NCI-H1436 (cell line): ENCODE data around the gene SCN2B.

ENCODE experiments used
- DNase-seq: peaks from one replicate; lab custom pipeline; 2025; lab: John Stamatoyannopoulos, UW

Gene SCN2B

DNA sequence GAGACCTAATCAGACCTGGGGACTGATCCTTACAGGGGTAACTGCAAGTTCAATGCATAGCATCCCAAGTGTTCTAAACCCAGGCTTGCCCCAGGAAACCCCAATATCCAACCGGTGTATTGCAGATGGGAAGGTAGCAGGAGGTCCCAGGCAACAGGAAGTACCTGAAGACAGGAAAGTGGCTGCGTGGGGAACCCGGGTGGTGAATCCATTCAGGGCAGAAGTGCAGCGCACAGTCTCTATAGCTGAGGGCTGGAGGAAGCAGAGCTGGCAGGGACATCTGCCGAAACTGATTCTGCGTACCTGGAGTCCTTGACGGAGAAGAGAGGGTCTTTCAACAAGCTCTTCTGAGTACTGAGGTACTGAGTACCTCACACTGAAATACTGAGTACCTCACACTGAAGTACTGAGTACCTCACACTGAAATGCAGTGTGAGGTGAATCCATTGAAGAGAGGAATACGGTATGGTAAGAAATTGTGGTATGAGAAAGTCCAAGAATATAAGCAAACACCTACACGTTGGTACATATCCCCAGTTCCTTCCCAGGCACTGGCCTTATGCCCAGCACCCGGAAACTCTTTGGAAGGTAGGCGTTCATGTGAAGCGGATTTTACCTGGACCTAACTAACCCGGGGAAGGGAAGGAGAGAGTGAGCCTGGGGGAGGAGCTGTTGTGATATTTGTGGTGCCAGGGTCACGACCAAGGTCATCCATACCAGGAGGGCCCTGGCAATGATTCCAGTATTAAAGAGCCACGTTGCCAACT is 43.9 kb downstream of the SCN2B start:
- no peak for DNase-seq

DNA sequence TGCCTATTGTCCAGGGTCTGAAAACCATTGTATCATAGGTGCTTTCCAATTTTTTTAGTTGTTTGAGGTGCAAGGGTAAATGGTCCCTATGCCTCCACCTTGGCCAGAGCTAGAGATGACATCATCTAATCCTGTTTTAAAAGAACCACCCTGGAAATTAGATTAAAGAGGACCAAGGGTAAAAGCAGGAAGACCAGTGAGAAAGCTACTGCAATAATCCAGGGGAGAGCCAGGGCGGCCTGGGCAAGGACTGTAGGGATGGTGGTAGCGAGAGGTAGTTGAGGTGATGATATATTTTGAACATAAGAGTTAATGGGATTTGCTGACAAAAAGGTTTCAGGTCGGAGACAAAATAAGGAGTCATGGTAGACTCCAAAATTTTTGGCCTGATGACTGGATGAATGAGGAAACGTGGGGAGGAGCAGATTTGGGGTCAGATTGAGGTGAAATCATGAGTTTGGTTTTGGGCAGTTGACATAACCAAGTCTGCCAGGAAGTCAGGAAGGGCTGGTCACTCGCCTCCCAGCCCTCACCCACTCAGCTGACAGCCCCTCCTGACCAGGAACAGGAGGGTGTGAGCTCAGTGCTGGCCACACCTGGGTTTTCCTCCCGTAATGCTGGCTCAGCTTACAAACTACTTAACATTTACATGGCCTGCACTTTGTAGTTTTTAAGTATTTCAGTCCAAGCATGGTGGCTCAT is 46.8 kb downstream of the SCN2B start:
- DNase-seq = no peak

DNA sequence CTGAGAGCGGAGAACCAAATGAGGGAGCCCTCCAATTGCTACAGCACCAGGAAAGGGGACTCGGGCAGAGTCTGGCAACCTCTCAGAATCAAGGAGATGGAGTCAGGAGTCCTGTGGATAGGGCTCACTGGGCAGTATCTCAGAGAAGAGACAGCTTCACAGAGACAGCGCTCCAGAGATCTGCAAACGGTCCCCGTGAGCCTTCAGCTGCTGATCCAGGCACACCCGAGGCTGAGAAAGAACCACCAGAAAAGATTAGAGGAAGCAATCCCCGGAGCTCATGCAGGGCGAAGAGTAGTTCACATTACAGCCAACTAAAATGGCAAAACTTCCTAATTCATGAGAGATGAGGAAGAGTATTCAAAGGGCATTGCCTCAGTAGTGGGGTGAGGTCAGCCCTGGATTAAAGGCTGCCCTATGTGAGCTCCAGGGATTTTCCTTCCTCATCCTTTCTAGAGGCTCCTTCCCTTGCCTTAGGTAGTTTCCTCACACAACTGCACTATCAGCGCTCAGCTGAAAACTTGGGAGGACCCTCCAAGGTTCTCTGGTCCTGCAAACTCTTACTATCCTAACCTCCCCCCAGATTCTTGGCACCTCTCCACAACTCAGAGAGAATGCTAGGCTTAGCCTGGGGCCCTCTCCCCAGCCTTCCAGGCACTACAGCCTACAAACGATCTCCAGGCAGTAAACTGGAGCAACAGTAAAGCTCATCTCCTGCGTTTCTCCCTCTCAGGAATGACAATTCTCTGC is 47.5 kb downstream of the SCN2B start:
- DNase-seq = no peak

DNA sequence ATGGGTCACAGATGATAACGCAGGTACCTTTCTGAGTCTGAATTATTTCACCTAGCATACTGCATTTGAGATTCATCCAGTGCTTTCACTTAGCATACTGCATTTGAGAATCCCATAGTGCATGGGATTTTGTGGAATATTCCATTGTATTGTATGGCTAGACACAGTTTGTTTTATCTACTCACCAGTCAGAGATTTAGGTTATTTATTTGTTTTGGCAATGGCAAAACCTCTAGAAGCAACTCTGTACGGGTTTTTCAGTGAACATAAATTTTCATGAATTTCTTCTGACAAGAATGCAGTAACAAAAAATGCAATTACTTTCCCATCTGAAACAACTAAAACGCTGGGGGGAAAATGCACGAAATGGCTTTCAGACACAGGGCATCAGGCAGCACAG is 48.1 kb downstream of the SCN2B start:
- no peak for DNase-seq

DNA sequence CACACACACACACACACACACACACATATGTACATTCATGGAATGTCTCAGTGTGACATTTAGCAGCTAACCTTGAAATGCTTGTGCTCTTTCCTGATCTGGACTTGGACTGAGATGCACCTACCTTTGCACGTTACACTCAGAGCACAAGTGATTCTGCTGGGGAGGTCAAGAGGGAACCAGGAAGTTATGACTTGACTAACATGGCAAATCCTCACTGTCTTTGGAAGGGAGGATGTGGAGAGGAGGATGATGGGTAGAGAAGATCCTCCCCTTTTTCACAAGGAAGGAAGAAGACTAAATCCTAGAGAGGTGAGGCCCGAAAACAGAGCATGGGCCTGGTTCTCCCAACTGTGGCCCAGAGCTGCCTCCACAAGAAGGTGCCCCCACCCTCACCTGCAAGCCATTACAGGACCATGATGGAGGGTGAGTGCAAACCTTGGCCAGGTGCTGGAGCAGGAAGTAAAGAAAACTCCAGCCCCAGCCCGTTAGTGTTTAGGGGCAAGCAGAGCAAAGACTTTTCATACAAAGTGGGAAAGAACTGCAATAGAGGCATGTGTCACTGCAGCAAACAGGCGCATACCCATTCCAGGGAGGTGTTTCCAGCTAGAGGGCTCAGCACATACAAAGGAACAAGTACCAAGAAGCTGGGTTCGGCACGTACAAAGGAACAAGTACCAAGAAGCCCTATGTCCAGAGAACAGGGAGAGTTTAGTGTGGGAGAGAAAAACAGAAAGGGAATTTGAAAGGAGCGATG is 50.2 kb downstream of the SCN2B start:
- no peak for DNase-seq

DNA sequence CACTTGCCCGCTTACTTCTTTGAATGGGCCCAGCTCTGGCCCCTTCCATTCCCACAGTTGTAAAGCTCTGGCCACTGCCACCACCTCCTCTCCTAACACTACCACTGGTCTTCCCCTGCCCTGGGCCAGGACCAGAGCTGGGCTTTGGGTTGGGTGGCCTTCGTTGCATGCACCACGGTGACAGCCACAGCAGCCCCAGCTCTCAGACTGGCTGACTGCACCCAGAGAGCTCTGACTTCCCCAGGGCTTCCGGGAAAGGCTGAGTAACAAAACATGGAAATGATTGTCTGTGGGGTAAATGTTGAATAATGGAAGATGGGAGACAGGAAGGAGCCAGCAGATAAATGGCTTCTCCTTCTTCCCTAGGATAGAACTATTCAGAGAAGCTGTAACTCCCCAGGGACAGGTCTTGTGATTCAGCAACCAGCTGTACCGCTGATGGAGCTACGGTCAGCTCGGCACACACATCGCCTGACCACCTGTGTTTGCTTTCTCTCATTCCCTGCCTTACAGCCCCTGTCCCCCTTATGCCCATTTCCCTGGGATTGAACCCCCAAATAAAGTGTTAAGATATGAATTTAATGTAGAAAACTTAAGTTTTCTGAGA is 51.4 kb downstream of the SCN2B start:
- peak; percentile 39 for DNase-seq

DNA sequence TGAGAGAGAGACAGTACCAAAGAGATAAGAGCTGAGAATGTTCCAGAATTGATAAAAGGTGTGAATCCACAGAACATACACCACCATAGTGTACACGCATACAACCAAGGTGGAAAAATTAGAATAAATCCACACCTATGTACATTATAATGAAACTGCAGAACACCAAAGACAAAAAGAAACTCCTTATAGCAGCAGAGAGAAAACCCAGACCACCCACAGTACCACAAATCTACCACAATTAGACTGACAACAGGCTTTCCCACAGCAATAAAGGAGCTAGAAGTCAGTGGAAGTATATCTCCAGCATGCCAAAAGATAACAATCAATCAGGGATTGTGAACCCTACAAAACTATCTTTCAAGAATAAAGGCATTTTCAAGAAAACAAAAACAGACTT is 55.6 kb downstream of the SCN2B start:
- no peak for DNase-seq

DNA sequence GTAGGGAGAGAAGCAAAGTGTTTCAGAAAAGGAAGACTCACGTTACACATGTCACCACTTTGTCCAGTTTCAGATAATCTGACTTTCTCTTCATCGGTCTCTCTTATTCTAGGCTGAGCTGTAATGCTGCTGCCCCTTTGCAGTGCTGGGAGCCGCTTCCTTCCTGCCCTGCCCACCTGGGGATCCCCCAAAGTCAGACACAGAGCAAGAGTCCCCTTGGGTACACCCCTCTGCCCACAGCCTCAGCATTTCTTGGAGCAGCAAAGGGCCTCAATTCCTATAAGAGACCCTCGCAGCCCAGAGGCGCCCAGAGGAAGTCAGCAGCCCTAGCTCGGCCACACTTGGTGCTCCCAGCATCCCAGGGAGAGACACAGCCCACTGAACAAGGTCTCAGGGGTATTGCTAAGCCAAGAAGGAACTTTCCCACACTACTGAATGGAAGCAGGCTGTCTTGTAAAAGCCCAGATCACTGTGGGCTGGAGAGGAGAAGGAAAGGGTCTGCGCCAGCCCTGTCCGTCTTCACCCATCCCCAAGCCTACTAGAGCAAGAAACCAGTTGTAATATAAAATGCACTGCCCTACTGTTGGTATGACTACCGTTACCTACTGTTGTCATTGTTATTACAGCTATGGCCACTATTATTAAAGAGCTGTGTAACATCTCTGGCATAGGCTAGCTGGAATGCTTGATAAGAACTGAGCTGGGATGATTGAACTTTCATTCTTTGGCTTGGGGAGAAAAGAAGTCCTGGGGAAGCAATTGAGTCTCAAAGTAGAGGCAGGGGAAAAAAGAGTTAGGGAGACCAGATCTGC is 58.4 kb downstream of the SCN2B start:
- no peak for DNase-seq

DNA sequence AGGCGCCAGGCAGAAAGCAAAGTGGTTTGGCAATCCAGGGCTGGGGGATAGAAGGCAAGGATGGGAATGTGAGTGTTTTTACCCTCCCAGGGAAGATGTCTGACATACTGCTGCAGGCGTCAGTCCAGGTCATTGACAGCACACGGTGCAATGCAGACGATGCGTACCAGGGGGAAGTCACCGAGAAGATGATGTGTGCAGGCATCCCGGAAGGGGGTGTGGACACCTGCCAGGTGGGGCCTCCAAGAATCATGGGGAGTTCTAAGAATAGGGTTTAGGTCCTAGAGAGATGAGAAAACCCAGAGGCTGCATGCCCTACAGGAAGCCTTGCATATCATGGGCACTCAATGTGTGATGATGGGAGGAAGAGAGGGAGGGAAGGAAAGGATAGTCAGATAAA is 61.4 kb downstream of the SCN2B start:
- no peak for DNase-seq

DNA sequence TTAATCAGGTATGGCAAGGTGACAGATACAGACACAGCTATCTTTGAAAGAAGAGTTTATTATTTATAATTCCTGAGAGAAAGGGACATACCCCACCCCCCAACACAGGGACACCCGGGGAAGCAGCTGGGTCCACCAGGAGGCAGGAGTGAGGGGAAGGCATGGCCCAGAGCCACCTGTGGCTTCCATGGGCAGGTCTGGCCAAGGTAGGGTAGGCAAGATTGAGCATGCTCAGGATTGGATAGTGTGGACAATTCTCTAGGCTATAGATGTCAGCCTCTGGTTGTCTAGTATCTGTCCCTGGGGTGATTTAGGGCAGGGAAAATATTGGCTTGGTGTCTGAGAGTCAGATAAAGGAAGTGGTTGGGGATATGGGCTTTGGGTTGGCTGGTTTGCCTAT is 62.2 kb downstream of the SCN2B start:
- no peak for DNase-seq

DNA sequence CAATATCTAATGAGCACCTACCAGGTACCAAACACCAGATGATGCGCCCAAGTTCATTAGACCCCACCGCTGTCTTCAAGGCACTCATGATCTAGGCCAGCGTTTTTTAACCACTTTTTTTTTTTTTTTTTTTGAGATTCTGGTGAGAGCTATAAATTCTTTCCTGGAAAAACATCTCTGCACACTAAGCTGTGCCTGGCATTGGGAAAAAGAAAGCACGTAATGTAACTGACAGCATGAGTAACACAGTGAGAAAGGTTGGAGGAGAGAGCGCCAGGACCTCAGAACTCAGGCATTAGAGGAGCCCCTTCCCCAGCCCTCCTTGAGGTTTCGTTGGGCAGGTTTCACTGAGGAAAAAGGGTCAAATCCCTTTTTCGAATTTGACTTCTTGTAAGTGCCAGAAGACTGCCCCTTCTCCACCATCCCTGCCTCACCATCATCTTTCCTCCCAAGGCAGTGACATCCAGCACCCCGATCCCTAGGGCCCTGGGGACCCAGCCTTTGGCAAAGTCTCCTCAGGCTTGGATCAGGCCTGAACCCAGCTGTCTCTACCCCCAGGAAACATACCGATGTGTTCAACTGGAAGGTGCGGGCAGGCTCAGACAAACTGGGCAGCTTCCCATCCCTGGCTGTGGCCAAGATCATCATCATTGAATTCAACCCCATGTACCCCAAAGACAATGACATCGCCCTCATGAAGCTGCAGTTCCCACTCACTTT is 63.6 kb downstream of the SCN2B start:
- no peak for DNase-seq
